SH-SY5Y (cell line): ENCODE measurements around the gene KLRF2.

ENCODE experiments used
- GATA2 ChIP-seq: IDR thresholded peaks from 2 replicates; pipeline ENCODE4 v1.6.1; 2011; ENCODE audit warnings: mild to moderate bottlenecking, low read depth, low read length
- GATA3 ChIP-seq: IDR thresholded peaks from 2 replicates; pipeline ENCODE4 v1.6.1; 2011; ENCODE audit warnings: low read depth, mild to moderate bottlenecking, low read length, moderate library complexity

DNA sequence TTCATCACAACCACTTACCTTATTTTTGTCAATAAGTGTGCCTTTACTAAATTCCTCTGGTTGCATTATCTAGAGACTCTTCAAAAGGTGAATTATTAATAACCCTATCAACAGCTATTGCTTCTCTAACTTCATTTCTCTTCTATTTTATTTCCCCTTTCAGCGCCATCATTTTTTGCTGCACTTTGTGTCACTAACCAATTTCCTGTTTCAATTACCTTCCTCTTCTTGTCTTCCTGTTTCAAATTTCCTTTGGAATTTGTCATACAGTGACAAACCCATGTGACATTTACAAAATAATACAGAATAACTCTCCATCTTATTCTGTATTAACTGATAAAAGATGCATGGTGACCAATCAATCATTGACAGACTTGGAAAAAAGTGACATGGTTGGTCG lies 63.1 kb downstream of the KLRF2 start:
- TF ChIP-seq GATA2 (no peak), GATA3 (no peak)
